A673 (cell line): ENCODE results near the gene EML6. TPM values are rescaled to one million over a fixed set of nuclear protein-coding genes. Genes with fewer than 3 reads are reported as not detected.

Experiments
- Bru-seq: library from RNA; stranded (reverse); fragments of 400-500 nt; gene quantifications from one replicate; lab custom pipeline; 2021; lab: Mats Ljungman, UMichigan
- BruChase-seq, 2 experiments: library from RNA; stranded (reverse); fragments of 400-500 nt; gene quantifications; one replicate each; lab custom pipeline; 2021; lab: Mats Ljungman, UMichigan
- BruUV-seq: library from RNA; stranded (reverse); fragments of 400-500 nt; replicated peaks from 2 replicates; lab custom pipeline; 2021; lab: Mats Ljungman, UMichigan
- CTCF ChIA-PET: fragments of 300-600 bp; sonication (Branson Sonifier 250); formaldehyde crosslinking; loops from one replicate; lab custom pipeline; 2022; ENCODE audit warnings: antibody characterized with exemption; lab: Charles Lee
- POLR2A ChIA-PET: fragments of 300-600 bp; sonication (Branson Sonifier 250); formaldehyde crosslinking; loops from one replicate; lab custom pipeline; 2022; ENCODE audit warnings: antibody characterized with exemption; ENCODE audit not compliant: low non-redundant PET; lab: Charles Lee
- DNase-seq: peaks from one replicate; pipeline ENCODE4 v3.0.0-alpha.2; 2015; ENCODE audit warnings: low spot score
- H3K27ac ChIP-seq: fragments of 200-600 bp; sonication (generic); 2 replicates; pipeline ENCODE4 v1.5.1; 2016; ENCODE audit warnings: mixed run types, low read depth, mild to moderate bottlenecking, mixed read lengths, antibody characterized with exemption, low read length; ENCODE audit not compliant: poor library complexity, severe bottlenecking
- H3K27me3 ChIP-seq: fragments of 200-600 bp; sonication (generic); replicated peaks from 2 replicates; pipeline ENCODE4 v1.6.1; 2017; ENCODE audit warnings: mixed run types, low read depth, mild to moderate bottlenecking, mixed read lengths, antibody characterized with exemption, low read length; ENCODE audit not compliant: insufficient read depth, poor library complexity
- H3K36me3 ChIP-seq: fragments of 200-600 bp; sonication (generic); 2 replicates; pipeline ENCODE4 v1.6.1; 2016; ENCODE audit warnings: mixed run types, mild to moderate bottlenecking, mixed read lengths, antibody characterized with exemption, low read length; ENCODE audit not compliant: insufficient read depth, poor library complexity, severe bottlenecking
- H3K4me1 ChIP-seq: fragments of 200-600 bp; sonication (generic); 2 replicates; pipeline ENCODE4 v1.6.1; 2017; ENCODE audit warnings: mixed run types, mild to moderate bottlenecking, mixed read lengths, antibody characterized with exemption, low read length; ENCODE audit not compliant: insufficient read depth, poor library complexity, severe bottlenecking
- H3K4me3 ChIP-seq: fragments of 200-600 bp; sonication (generic); 2 replicates; pipeline ENCODE4 v1.5.1; 2016; ENCODE audit warnings: low read depth, mixed run types, mild to moderate bottlenecking, mixed read lengths, low read length; ENCODE audit not compliant: poor library complexity, severe bottlenecking
- H3K9me3 ChIP-seq: fragments of 200-600 bp; sonication (generic); 2 replicates; pipeline ENCODE4 v1.6.1; 2016; ENCODE audit warnings: mixed run types, low read depth, mild to moderate bottlenecking, mixed read lengths, antibody characterized with exemption, low read length; ENCODE audit not compliant: poor library complexity, severe bottlenecking
- EZH2 ChIP-seq: fragments of 200-600 bp; sonication (generic); IDR thresholded peaks from 2 replicates; pipeline ENCODE4 v1.6.1; 2017; ENCODE audit warnings: borderline replicate concordance, low read depth, mild to moderate bottlenecking, mixed read lengths, antibody characterized with exemption, low read length; ENCODE audit not compliant: poor library complexity, severe bottlenecking
- intact Hi-C: fragments of 100-400 bp; cut with micrococcal nuclease; formaldehyde crosslinking; loops from one replicate; pipeline ENCODE4 v1.10.0; 2022; ENCODE audit not compliant: unreplicated experiment
- long read RNA-seq: library from polyadenylated mRNA; stranded (forward); transcript quantifications from one replicate; pipeline ENCODE4 v2.0.0, GENCODE V29; 2022
- total RNA-seq: library from RNA; stranded (reverse); gene quantifications from 2 replicates; pipeline ENCODE4 v1.2.3, GENCODE V29; 2021
- TF ChIP-seq, protein P1 (sequence below): fragments of 300-800, 200-600 bp; sonication (generic); conservative IDR thresholded peaks from 2 replicates; pipeline ENCODE4 v1.5.1; 2017; ENCODE audit warnings: low read depth, mild to moderate bottlenecking, antibody characterized with exemption, low read length, moderate library complexity, mixed read lengths

EML6 gene
- total RNA-seq (1.7 and 1.9 TPM in 2 replicates), Bru-seq, nascent RNA (percentile 28 among the genes with signal in this experiment), BruChase-seq, experiment 1, labeled RNA remaining after a 2-hour chase (percentile 32 among the genes with signal in this experiment), BruChase-seq, experiment 2, labeled RNA remaining after a 6-hour chase (percentile 30 among the genes with signal in this experiment)
- long read RNA-seq = 0 reads

DNA sequence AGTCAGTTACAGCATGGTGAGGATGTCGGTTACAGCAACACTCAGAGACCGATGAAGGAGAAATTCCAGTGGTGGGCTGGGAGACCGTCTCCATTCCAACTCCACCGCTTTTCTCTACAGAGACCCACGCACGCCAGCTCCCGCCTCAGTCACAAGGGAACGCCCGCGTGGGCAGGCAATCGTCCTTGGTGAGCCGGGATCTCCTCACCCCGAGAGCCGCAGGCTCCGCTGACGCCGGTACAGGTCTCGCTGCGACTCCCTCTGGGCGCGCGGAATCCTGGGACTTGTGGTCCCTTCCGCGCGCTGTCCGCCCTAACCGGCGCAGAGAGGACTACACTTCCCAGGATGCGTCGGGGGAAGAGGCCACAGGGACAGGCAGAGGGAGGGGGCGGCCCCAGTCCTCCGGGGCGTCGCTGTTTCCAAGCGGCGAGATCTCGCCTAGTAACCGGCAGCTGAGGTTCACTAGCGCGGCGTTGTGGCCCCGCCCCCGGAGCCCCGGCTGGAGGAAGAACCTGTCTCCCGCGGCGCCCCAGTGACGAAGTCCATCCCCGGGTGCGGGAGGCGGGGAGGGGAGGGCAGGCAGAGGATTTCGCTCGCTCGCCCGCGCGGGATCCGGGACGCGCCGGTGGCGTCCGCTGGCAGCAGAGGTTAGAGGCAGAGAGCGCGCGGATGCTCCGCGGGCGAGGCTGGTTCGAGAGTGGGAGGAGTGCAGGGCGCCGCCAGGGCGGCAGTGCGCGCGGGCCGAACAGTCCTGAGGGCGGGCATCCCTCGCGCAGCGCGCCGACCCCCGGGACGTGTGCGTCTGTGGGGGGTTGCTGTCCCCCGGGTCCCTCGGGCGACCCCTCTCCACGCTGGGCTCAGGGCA is at the start of gene EML6:
Gene EML6, plus strand, starts transcription at position 532 of the 865 bp plus-strand sequence. CDS start 1,400 bp downstream, outside the sequence.
- H3K4me3 ChIP-seq = peak within 1 kb of the TSS; percentile 65
- no TSS peak for BruUV-seq
- H3K9me3 ChIP-seq = no peaks in the 10 kb centered on the region
- peak within 1 kb of the TSS; percentile 54 for H3K27ac ChIP-seq
- peak; percentile 100 for DNase-seq
- no peaks in the 10 kb centered on the region for H3K36me3 ChIP-seq
- intact Hi-C loops = loop anchor here (5.0 to 10.0 kb wide), 2 partner anchors 114 to 291 kb away; no protein-coding TSS in a partner anchor
- ChIA-PET POLR2A (no interaction called here), CTCF (interaction anchor here (0.6 to 1.9 kb wide), 2 partner anchors 19 to 300 kb away, joined by 3 to 6 read pairs; no protein-coding TSS in a partner anchor)
- H3K27me3 ChIP-seq = peaks cover 24% of the 10 kb centered on the region
- H3K4me1 ChIP-seq = peaks cover 6% of the 10 kb centered on the region
- TF ChIP-seq, protein P1, sequence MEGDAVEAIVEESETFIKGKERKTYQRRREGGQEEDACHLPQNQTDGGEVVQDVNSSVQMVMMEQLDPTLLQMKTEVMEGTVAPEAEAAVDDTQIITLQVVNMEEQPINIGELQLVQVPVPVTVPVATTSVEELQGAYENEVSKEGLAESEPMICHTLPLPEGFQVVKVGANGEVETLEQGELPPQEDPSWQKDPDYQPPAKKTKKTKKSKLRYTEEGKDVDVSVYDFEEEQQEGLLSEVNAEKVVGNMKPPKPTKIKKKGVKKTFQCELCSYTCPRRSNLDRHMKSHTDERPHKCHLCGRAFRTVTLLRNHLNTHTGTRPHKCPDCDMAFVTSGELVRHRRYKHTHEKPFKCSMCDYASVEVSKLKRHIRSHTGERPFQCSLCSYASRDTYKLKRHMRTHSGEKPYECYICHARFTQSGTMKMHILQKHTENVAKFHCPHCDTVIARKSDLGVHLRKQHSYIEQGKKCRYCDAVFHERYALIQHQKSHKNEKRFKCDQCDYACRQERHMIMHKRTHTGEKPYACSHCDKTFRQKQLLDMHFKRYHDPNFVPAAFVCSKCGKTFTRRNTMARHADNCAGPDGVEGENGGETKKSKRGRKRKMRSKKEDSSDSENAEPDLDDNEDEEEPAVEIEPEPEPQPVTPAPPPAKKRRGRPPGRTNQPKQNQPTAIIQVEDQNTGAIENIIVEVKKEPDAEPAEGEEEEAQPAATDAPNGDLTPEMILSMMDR = peak; percentile 24
- no peak for TF ChIP-seq EZH2

DNA sequence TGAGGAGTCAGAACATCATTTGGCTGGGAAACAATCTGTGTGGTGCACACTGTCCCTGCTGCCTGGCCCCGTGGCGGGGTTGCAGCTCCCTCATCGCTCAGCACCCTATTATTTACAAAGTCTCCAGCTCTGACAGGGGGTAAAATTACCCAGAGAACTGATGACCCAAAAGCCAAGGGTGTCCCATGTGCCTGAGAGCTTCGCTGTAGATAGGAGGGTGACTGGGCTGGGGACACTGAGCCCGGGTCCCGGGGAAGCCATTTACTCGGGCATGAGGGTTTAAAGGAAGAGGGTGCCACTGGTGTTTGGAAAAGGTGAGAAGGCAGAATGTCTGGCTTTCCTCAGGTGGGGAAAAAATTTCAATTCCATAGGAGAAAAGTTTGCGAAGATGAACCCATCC is 48.2 kb upstream of the EML6 start:
- DNase-seq = no peak
- intact Hi-C loops = no loop called here
- Histone ChIP-seq H3K27ac (no peak overlapping the region), H3K36me3 (no peaks in the 10 kb centered on the region), H3K4me3 (no peak overlapping the region), H3K4me1 (peaks cover 18% of the 10 kb centered on the region), H3K9me3 (no peaks in the 10 kb centered on the region), H3K27me3 (no peaks in the 10 kb centered on the region)
- ChIA-PET POLR2A (no interaction called here), CTCF (no interaction called here)
- BruUV-seq = no TSS peak
- TF ChIP-seq, protein P1 = no peak
- TF ChIP-seq EZH2 = no peak

DNA sequence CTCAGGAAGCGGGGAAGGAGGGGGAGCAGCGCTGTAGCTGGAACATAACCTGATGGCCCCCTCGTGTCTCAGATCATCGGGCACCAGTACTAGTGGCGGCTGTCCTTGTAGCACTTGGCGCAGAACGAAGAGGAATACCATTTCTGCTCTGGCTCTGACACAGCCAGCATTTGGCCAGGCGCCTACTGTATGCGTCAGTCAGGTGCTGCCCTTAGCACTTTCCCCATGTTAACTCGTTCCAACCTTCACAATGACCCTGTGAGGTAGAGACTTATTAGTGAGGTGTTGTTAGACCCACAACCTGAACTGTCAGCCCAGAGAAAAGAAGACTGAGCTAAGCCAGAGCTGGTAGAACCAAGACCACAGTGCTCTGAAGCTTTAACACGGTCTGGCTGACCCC is 47.7 kb upstream of the EML6 start:
- CTCF ChIA-PET = no interaction called here
- intact Hi-C loops = no loop called here
- no TSS peak for BruUV-seq

More for the DNA sequence above, 47.7 kb upstream of the EML6 start:
- no peak overlapping the region for H3K27ac ChIP-seq
- peaks cover 15% of the 10 kb centered on the region for H3K4me1 ChIP-seq
- H3K36me3 ChIP-seq = no peaks in the 10 kb centered on the region
- no peak overlapping the region for H3K4me3 ChIP-seq
- no peak for DNase-seq
- no peaks in the 10 kb centered on the region for H3K27me3 ChIP-seq
- POLR2A ChIA-PET = no interaction called here
- TF ChIP-seq EZH2 = no peak
- TF ChIP-seq, protein P1 = no peak
- H3K9me3 ChIP-seq = no peaks in the 10 kb centered on the region
